Small intestine (tissue), 7 donors: Measurements from ENCODE around the gene PCSK5. TPM values are rescaled to one million over a fixed set of nuclear protein-coding genes. Genes with fewer than 3 reads are reported as not detected.

Source experiments
- DNase-seq, 2 donors: peaks; one replicate each; pipeline versions ENCODE4 v3.0.0 to v3.0.0-alpha.2; 2013
- FAIRE-seq: peaks from 2 replicates; lab custom pipeline; 2012; peaks lifted over from hg19 to GRCh38; lab: Jason Lieb, UNC
- H3K27ac ChIP-seq, 3 donors: one replicate each; pipeline ENCODE4 v1.5.1; 2013; ENCODE audit warnings: low read length in 2 of 3, mild to moderate bottlenecking in 2 of 3, control low read depth in 1 of 3, inconsistent platforms in 1 of 3, low read depth in 1 of 3, moderate library complexity in 1 of 3
- H3K27me3 ChIP-seq, 3 donors: one replicate each; pipeline ENCODE4 v1.6.1; 2013; ENCODE audit warnings: low read length in 3 of 3, inconsistent platforms in 1 of 3; ENCODE audit not compliant: control insufficient read depth in 3 of 3, insufficient read depth in 3 of 3
- H3K36me3 ChIP-seq, 3 donors: one replicate each; pipeline ENCODE4 v1.6.1; 2013; ENCODE audit warnings: low read length in 3 of 3, inconsistent platforms in 1 of 3, low read depth in 1 of 3, mild to moderate bottlenecking in 1 of 3, moderate library complexity in 1 of 3; ENCODE audit not compliant: control insufficient read depth in 3 of 3, insufficient read depth in 2 of 3
- H3K4me1 ChIP-seq, 3 donors: one replicate each; pipeline ENCODE4 v1.6.1; 2013; ENCODE audit warnings: low read length in 2 of 3, inconsistent platforms in 1 of 3, low read depth in 1 of 3, mild to moderate bottlenecking in 1 of 3, moderate library complexity in 1 of 3; ENCODE audit not compliant: control insufficient read depth in 3 of 3, insufficient read depth in 2 of 3
- H3K4me3 ChIP-seq, 3 donors: one replicate each; pipeline ENCODE4 v1.5.1; 2013; ENCODE audit warnings: low read length in 3 of 3, control low read depth in 1 of 3, inconsistent platforms in 1 of 3, low read depth in 1 of 3, mild to moderate bottlenecking in 1 of 3, moderate library complexity in 1 of 3
- H3K9me3 ChIP-seq, 2 donors: one replicate each; pipeline ENCODE4 v1.6.1; 2013; ENCODE audit warnings: low read depth in 1 of 2, low read length in 1 of 2; ENCODE audit not compliant: control insufficient read depth in 2 of 2, insufficient read depth in 1 of 2
- WGBS, 3 donors: extraction: QIAGEN DNeasy Blood & Tissue Kit; methylation state at CpG; one replicate each; pipeline ENCODE4 v1.1.7; 2013; 5-methylcytosine and 5-hydroxymethylcytosine counted together
- polyA plus RNA-seq, 4 donors: library from polyadenylated mRNA; stranded (reverse) in 3 of 4; unstranded in 1 of 4; fragments of 200-250 nt in 3 of 4; fragments of 120-200 nt in 1 of 4; gene quantifications; one replicate each; pipeline versions ENCODE4 v1.2.1 to v1.2.3, GENCODE V29; 2013
- donor health status: healthy with polysubstance abuse.
- donor health status: control.
- donor health status: control.
- donor health status: Bipolar disorder and iron deficiency.
- donor health status: healthy.

Gene PCSK5
- polyA plus RNA-seq, 4 donors = 10.3 to 92.3 (median 16.6) TPM

- 0 to 1% (median 1%) methylated on average over 2 of the region's 2 CpGs for WGBS, 3 donors
- no peaks in the 10 kb centered on the region for H3K27me3 ChIP-seq
- FAIRE-seq (peak; percentile 92), DNase-seq (peak; percentile 63 to 82)
- H3K4me1 ChIP-seq = peaks cover 0 to 11% (median 0%) of the 10 kb centered on the region in 3 donors
- H3K4me3 ChIP-seq = no peak overlapping the region
- H3K9me3 ChIP-seq = no peaks in the 10 kb centered on the region
- peak overlapping the region; percentile 14 to 50 (median 34) for H3K27ac ChIP-seq
- no peaks in the 10 kb centered on the region for H3K36me3 ChIP-seq
Observed at GRCh38 chr9:76403352-76403751, 512.9 kb downstream of the PCSK5 start.

- DNase-seq (no peak), FAIRE-seq (no peak)
- H3K27me3 ChIP-seq = no peaks in the 10 kb centered on the region
- no peak overlapping the region for H3K27ac ChIP-seq
- peaks cover 0 to 11% (median 0%) of the 10 kb centered on the region in 3 donors for H3K4me1 ChIP-seq
- H3K36me3 ChIP-seq = no peaks in the 10 kb centered on the region
- WGBS, 3 donors = 15 to 51% (median 40%) methylated on average over 1 of the region's 1 CpG
- no peaks in the 10 kb centered on the region for H3K9me3 ChIP-seq
- no peak overlapping the region for H3K4me3 ChIP-seq
Observed at GRCh38 chr9:76404401-76404800, 513.9 kb downstream of the PCSK5 start.

GRCh38 chr9:76405340-76405739 lies 514.9 kb downstream of the PCSK5 start:
- H3K36me3 ChIP-seq = no peaks in the 10 kb centered on the region
- DNase-seq (no peak), FAIRE-seq (no peak)
- 77 to 92% (median 85%) methylated on average over 3 of the region's 3 CpGs for WGBS, 3 donors
- no peak overlapping the region for H3K4me3 ChIP-seq
- H3K9me3 ChIP-seq = no peaks in the 10 kb centered on the region
- H3K27ac ChIP-seq = no peak overlapping the region
- no peaks in the 10 kb centered on the region for H3K27me3 ChIP-seq
- peaks cover 0 to 11% (median 0%) of the 10 kb centered on the region in 3 donors for H3K4me1 ChIP-seq

- FAIRE-seq = no peak
- peaks cover 0 to 11% (median 0%) of the 10 kb centered on the region in 3 donors for H3K4me1 ChIP-seq
- no peak for DNase-seq
- H3K4me3 ChIP-seq = no peak overlapping the region
- no peaks in the 10 kb centered on the region for H3K27me3 ChIP-seq
- no peak overlapping the region for H3K27ac ChIP-seq
- H3K36me3 ChIP-seq = no peaks in the 10 kb centered on the region
- H3K9me3 ChIP-seq = no peaks in the 10 kb centered on the region
Observed at GRCh38 chr9:76405868-76406267, 515.4 kb downstream of the PCSK5 start.
